Peyer's patch (tissue), 4 donors: ENCODE results near the gene HHIP.

Experiments used
- CTCF ChIP-seq, 6 experiments: fragments of 450-650 bp in 4 of 6; fragments of 200-600 bp in 2 of 6; sonication (generic) in 1 of 6; IDR thresholded peaks; one replicate each; pipeline ENCODE4 v1.5.1; 2017 to 2019; ENCODE audit warnings: antibody characterized with exemption in 6 of 6, mild to moderate bottlenecking in 3 of 6, moderate library complexity in 1 of 6
- POLR2A ChIP-seq, 2 donors: fragments of 450-650 bp; IDR thresholded peaks; one replicate each; pipeline ENCODE4 v1.5.1; 2017; ENCODE audit warnings: antibody characterized with exemption in 2 of 2, mild to moderate bottlenecking in 2 of 2, moderate library complexity in 2 of 2

- no peak for TF ChIP-seq CTCF (IDR thresholded peaks at IDR 0.05)
- no peak for TF ChIP-seq POLR2A (IDR thresholded peaks at IDR 0.05)
These were observed 112.0 kb downstream of the HHIP start for GRCh38 chr4:144757969-144758368.
